Prostate gland (tissue), 2 donors: ENCODE results near the gene FAM184A. TPM values are rescaled to one million over a fixed set of nuclear protein-coding genes. Genes with fewer than 3 reads are reported as not detected.

Experiments
- DNase-seq: peaks from one replicate; pipeline ENCODE4 v3.0.0-alpha.2; 2019; ENCODE audit warnings: low spot score
- H3K27ac ChIP-seq, 2 donors: fragments of 200-600 bp; sonication (generic); 2 replicates each; pipeline ENCODE4 v1.5.1; 2017 to 2019
- H3K27me3 ChIP-seq: fragments of 200-600 bp; sonication (generic); replicated peaks from 2 replicates; pipeline ENCODE4 v1.5.1; 2019; ENCODE audit not compliant: insufficient read depth
- H3K36me3 ChIP-seq, 2 donors: fragments of 200-600 bp; sonication (generic); 1 replicate in 1 of 2; 2 replicates in 1 of 2; pipeline versions ENCODE4 v1.5.1 to v1.8.1; 2017 to 2019
- H3K4me1 ChIP-seq: fragments of 200-600 bp; sonication (generic); replicated peaks from 2 replicates; pipeline ENCODE4 v1.5.1; 2019
- H3K4me3 ChIP-seq, 2 donors: fragments of 200-600 bp; sonication (generic); 2 replicates each; pipeline ENCODE4 v1.5.1; 2017 to 2019
- H3K9me3 ChIP-seq: fragments of 200-600 bp; sonication (generic); 2 replicates; pipeline ENCODE4 v1.5.1; 2017
- CTCF ChIP-seq, 4 experiments: fragments of 200-600 bp in 2 of 4; fragments of 450-650 bp in 2 of 4; sonication (generic) in 2 of 4; IDR thresholded peaks; 1 replicate in 3 of 4; 2 replicates in 1 of 4; pipeline ENCODE4 v1.5.1; 2016 to 2019; ENCODE audit warnings: antibody characterized with exemption in 4 of 4, mild to moderate bottlenecking in 2 of 4, moderate library complexity in 2 of 4
- POLR2A ChIP-seq: fragments of 450-650 bp; IDR thresholded peaks from one replicate; pipeline ENCODE4 v1.6.1; 2016; ENCODE audit warnings: antibody characterized with exemption, mild to moderate bottlenecking
- POLR2AphosphoS5 ChIP-seq: sonication (generic); formaldehyde crosslinking; IDR thresholded peaks from one replicate; pipeline ENCODE4 v1.6.1; 2017; ENCODE audit warnings: antibody characterized with exemption
- WGBS: methylation state at CpG from one replicate; pipeline ENCODE4 v1.1.5; 2018; 5-methylcytosine and 5-hydroxymethylcytosine counted together
- intact Hi-C: fragments of 100-400 bp; cut with DNase I; formaldehyde crosslinking; loops from one replicate; pipeline ENCODE4 v1.14.2; 2022
- total RNA-seq, 2 donors: library from RNA; depleted of rRNA; stranded (reverse); fragments of >200 nt; gene quantifications; one replicate each; pipeline ENCODE4 v1.1.0, GENCODE V29; 2016

The FAM184A gene
- total RNA-seq, 2 donors from 2014 or later, result 3.6 to 7.6 TPM

GRCh38 chr6:119055069-119055468 lies 23.4 kb downstream of the FAM184A start:
- Histone ChIP-seq H3K4me3 (no peak overlapping the region), H3K9me3 (no peaks in the 10 kb centered on the region), H3K4me1 (no peaks in the 10 kb centered on the region), H3K27ac (no peak overlapping the region), H3K36me3 (no peaks in the 10 kb centered on the region), H3K27me3 (no peaks in the 10 kb centered on the region)
- intact Hi-C loops, result no loop called here
- 88% methylated on average over 1 of the region's 1 CpG for WGBS
- no peak for TF ChIP-seq POLR2AphosphoS5
- no peak for TF ChIP-seq CTCF (IDR thresholded peaks at IDR 0.05)
- no peak for TF ChIP-seq POLR2A
- no peak for DNase-seq

GRCh38 chr6:119052987-119053386 lies 25.5 kb downstream of the FAM184A start:
- TF ChIP-seq POLR2AphosphoS5 (no peak), CTCF (IDR thresholded peaks at IDR 0.05) (no peak), POLR2A (no peak)
- H3K36me3 ChIP-seq, result no peaks in the 10 kb centered on the region
- no peak overlapping the region for H3K4me3 ChIP-seq
- H3K27me3 ChIP-seq, result no peaks in the 10 kb centered on the region
- 50% methylated on average over 1 of the region's 1 CpG for WGBS
- no peak for DNase-seq
- no peak overlapping the region for H3K27ac ChIP-seq
- no peaks in the 10 kb centered on the region for H3K9me3 ChIP-seq
- intact Hi-C loops, result no loop called here
- H3K4me1 ChIP-seq, result no peaks in the 10 kb centered on the region

GRCh38 chr6:119052292-119052889 lies 26.1 kb downstream of the FAM184A start:
- TF ChIP-seq POLR2A, result no peak
- TF ChIP-seq CTCF (IDR thresholded peaks at IDR 0.05), result no peak
- TF ChIP-seq POLR2AphosphoS5, result no peak
- no peaks in the 10 kb centered on the region for H3K4me1 ChIP-seq
- H3K27me3 ChIP-seq, result no peaks in the 10 kb centered on the region
- no peak overlapping the region for H3K4me3 ChIP-seq
- H3K36me3 ChIP-seq, result no peaks in the 10 kb centered on the region
- WGBS, result 81% methylated on average over 2 of the region's 2 CpGs
- intact Hi-C loops, result no loop called here
- no peak for DNase-seq
- H3K9me3 ChIP-seq, result no peaks in the 10 kb centered on the region
- no peak overlapping the region for H3K27ac ChIP-seq

GRCh38 chr6:119044255-119044654 lies 34.2 kb downstream of the FAM184A start:
- no peak overlapping the region for H3K27ac ChIP-seq
- intact Hi-C loops, result no loop called here
- no peaks in the 10 kb centered on the region for H3K4me1 ChIP-seq
- no peak overlapping the region for H3K4me3 ChIP-seq
- H3K36me3 ChIP-seq, result no peaks in the 10 kb centered on the region
- H3K9me3 ChIP-seq, result no peaks in the 10 kb centered on the region
- WGBS, result 88% methylated on average over 5 of the region's 5 CpGs
- DNase-seq, result no peak
- H3K27me3 ChIP-seq, result no peaks in the 10 kb centered on the region
- TF ChIP-seq CTCF (IDR thresholded peaks at IDR 0.05) (no peak), POLR2A (no peak), POLR2AphosphoS5 (no peak)

- Histone ChIP-seq H3K9me3 (no peaks in the 10 kb centered on the region), H3K27ac (no peak overlapping the region), H3K4me3 (no peak overlapping the region), H3K4me1 (no peaks in the 10 kb centered on the region), H3K27me3 (no peaks in the 10 kb centered on the region), H3K36me3 (no peaks in the 10 kb centered on the region)
- TF ChIP-seq CTCF (IDR thresholded peaks at IDR 0.05), result no peak
- no peak for TF ChIP-seq POLR2AphosphoS5
- TF ChIP-seq POLR2A, result no peak
- DNase-seq, result no peak
- intact Hi-C loops, result no loop called here
Measured at GRCh38 chr6:119043783-119044182, 34.7 kb downstream of the FAM184A start.
